Adipocyte (in vitro differentiated cells): ENCODE measurements around the gene MAP3K2.

Experiments
- DNase-seq: peaks from one replicate; pipeline ENCODE4 v3.0.0-alpha.2; 2015; ENCODE audit warnings: low read depth
- H3K27me3 ChIP-seq: replicated peaks from 2 replicates; pipeline ENCODE4 v1.7.0; 2013; ENCODE audit warnings: mild to moderate bottlenecking, low read length, moderate library complexity; ENCODE audit not compliant: control insufficient read depth, insufficient read depth
- H3K36me3 ChIP-seq: 2 replicates; pipeline ENCODE4 v1.7.0; 2013; ENCODE audit warnings: low read length, mild to moderate bottlenecking, moderate library complexity; ENCODE audit not compliant: control insufficient read depth, insufficient read depth, severe bottlenecking
- H3K4me1 ChIP-seq: 2 replicates; pipeline ENCODE4 v1.7.0; 2013; ENCODE audit warnings: mild to moderate bottlenecking, low read length, moderate library complexity; ENCODE audit not compliant: control insufficient read depth, insufficient read depth
- H3K4me3 ChIP-seq: 2 replicates; pipeline ENCODE4 v1.7.0; 2013; ENCODE audit warnings: mild to moderate bottlenecking, low read length, moderate library complexity
- H3K9ac ChIP-seq: 2 replicates; pipeline ENCODE4 v1.7.0; 2013; ENCODE audit warnings: mild to moderate bottlenecking, low read length, moderate library complexity
- H3K9me3 ChIP-seq: 2 replicates; pipeline ENCODE4 v1.7.0; 2013; ENCODE audit warnings: mild to moderate bottlenecking, low read length, moderate library complexity; ENCODE audit not compliant: control insufficient read depth

MAP3K2 gene

GRCh38 chr2:127419112-127419430, 31.3 kb upstream of the MAP3K2 start:
- Histone ChIP-seq H3K4me3 (no peak overlapping the region), H3K4me1 (peaks cover 28% of the 10 kb centered on the region), H3K9me3 (no peaks in the 10 kb centered on the region), H3K36me3 (no peaks in the 10 kb centered on the region), H3K9ac (no peak overlapping the region), H3K27me3 (peaks cover 23% of the 10 kb centered on the region)
- no peak for DNase-seq

- H3K27me3 ChIP-seq, result peaks cover 23% of the 10 kb centered on the region
- DNase-seq, result no peak
- H3K4me3 ChIP-seq, result no peak within 1 kb of the TSS
- H3K9me3 ChIP-seq, result no peaks in the 10 kb centered on the region
- H3K36me3 ChIP-seq, result no peaks in the 10 kb centered on the region
- no peak within 1 kb of the TSS for H3K9ac ChIP-seq
- peaks cover 32% of the 10 kb centered on the region for H3K4me1 ChIP-seq
Observed at GRCh38 chr2:127418300-127419111, 30.7 kb upstream of the MAP3K2 start, which contains the start of gene PROC. Gene PROC (plus strand): TSS chr2:127418427. CDS start chr2:127419943, 1,516 bp downstream.

GRCh38 chr2:127417406-127417805, 29.6 kb upstream of the MAP3K2 start:
- Histone ChIP-seq H3K27me3 (peaks cover 22% of the 10 kb centered on the region), H3K36me3 (no peaks in the 10 kb centered on the region), H3K4me1 (peaks cover 33% of the 10 kb centered on the region), H3K9me3 (no peaks in the 10 kb centered on the region), H3K9ac (no peak overlapping the region), H3K4me3 (no peak overlapping the region)
- no peak for DNase-seq

GRCh38 chr2:127416506-127417001, 28.8 kb upstream of the MAP3K2 start:
- H3K4me3 ChIP-seq, result no peak overlapping the region
- peaks cover 14% of the 10 kb centered on the region for H3K27me3 ChIP-seq
- no peaks in the 10 kb centered on the region for H3K36me3 ChIP-seq
- no peak overlapping the region for H3K9ac ChIP-seq
- peak; percentile 9 for DNase-seq
- peaks cover 42% of the 10 kb centered on the region for H3K4me1 ChIP-seq
- no peaks in the 10 kb centered on the region for H3K9me3 ChIP-seq

- Histone ChIP-seq H3K4me3 (peak overlapping the region; percentile 52), H3K36me3 (no peaks in the 10 kb centered on the region), H3K27me3 (peaks cover 14% of the 10 kb centered on the region), H3K9ac (peak overlapping the region; percentile 25), H3K4me1 (peaks cover 46% of the 10 kb centered on the region), H3K9me3 (no peaks in the 10 kb centered on the region)
- no peak for DNase-seq
Observed at GRCh38 chr2:127415593-127416505, 28.1 kb upstream of the MAP3K2 start.

GRCh38 chr2:127414638-127415592, 27.1 kb upstream of the MAP3K2 start:
- peaks cover 7% of the 10 kb centered on the region for H3K27me3 ChIP-seq
- no peaks in the 10 kb centered on the region for H3K36me3 ChIP-seq
- no peak for DNase-seq
- H3K9me3 ChIP-seq, result no peaks in the 10 kb centered on the region
- no peak overlapping the region for H3K4me3 ChIP-seq
- H3K4me1 ChIP-seq, result peaks cover 48% of the 10 kb centered on the region
- peak overlapping the region; percentile 42 for H3K9ac ChIP-seq

DNA sequence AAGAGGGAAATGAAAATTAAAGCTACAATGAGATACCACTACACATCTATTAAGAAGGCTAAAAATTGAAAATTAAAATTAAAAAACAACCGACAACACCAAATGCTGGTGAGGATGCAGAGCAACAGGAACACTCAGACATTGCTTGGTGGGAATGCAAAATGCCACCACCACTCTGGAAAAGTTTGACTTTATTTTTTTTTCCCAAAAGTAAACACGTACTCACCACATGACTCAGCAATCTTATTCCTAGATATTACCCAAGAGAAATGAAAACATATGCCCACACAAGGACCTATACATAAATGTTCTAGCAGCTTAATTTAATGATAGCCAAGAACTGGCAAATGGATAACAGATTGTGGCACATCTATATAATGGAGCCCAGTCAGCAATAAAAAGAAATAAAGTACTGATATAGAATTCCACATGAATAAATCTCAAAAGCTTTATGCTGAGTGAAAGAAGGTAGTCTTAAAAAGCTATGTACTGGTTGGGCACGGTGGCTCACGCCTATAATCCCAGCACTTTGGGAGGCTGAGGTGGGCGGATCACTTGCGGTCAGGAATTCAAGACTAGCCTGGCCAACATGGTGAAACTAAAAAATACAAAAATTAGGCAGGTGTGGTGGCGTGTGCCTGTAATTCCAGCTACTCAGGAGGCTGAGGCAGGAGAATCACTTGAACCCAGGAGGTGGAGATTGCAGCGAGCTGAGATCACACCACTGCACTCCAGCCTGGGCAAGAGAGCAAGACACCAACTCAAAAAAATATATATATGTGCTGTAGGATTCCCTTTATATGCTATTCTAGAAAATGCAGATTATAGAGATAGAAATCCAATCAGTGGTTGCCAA, 26.2 kb upstream of the MAP3K2 start:
- Histone ChIP-seq H3K27me3 (peaks cover 7% of the 10 kb centered on the region), H3K9me3 (no peaks in the 10 kb centered on the region), H3K9ac (no peak overlapping the region), H3K4me3 (no peak overlapping the region), H3K36me3 (no peaks in the 10 kb centered on the region), H3K4me1 (peaks cover 48% of the 10 kb centered on the region)
- DNase-seq, result peak; percentile 82

DNA sequence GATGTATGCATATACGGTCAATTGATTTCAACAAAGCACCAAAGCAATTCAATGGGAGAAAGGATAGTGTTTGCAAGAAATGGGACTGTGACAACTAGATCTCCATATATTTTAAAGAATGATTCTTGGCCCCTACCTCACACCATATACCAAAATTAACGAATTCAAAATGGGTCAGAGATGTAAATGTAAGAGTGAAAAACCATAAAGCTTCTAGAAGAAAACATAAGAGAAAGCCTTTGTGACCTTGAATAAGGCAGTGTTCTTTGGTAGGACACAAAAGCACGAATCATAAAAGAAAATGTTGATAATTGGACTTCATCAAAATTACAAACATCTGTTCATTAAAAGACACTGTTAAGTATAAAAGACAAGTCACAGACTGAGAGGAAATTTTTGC, 25.4 kb upstream of the MAP3K2 start:
- Histone ChIP-seq H3K9me3 (no peaks in the 10 kb centered on the region), H3K4me3 (no peak overlapping the region), H3K4me1 (peaks cover 56% of the 10 kb centered on the region), H3K36me3 (no peaks in the 10 kb centered on the region), H3K27me3 (peaks cover 7% of the 10 kb centered on the region), H3K9ac (no peak overlapping the region)
- no peak for DNase-seq

GRCh38 chr2:127411653-127412369, 24.0 kb upstream of the MAP3K2 start:
- no peaks in the 10 kb centered on the region for H3K36me3 ChIP-seq
- peak overlapping the region; percentile 45 for H3K4me3 ChIP-seq
- H3K9ac ChIP-seq, result peak overlapping the region; percentile 35
- H3K9me3 ChIP-seq, result no peaks in the 10 kb centered on the region
- peaks cover 65% of the 10 kb centered on the region for H3K4me1 ChIP-seq
- DNase-seq, result peak; percentile 8
- peaks cover 2% of the 10 kb centered on the region for H3K27me3 ChIP-seq
